Loucy (cell line): ENCODE results near the gene GORASP1.

Source experiments
- CTCF ChIP-seq: fragments of 200-600 bp; sonication (generic); conservative IDR thresholded peaks from 2 replicates; pipeline ENCODE4 v1.5.1; 2014; ENCODE audit warnings: mild to moderate bottlenecking, antibody characterized with exemption, low read length
- EZH2phosphoT487 ChIP-seq: fragments of 200-600 bp; IDR thresholded peaks from 2 replicates; pipeline ENCODE4 v1.6.1; 2018; ENCODE audit warnings: antibody characterized with exemption, mild to moderate bottlenecking, moderate library complexity, borderline replicate concordance

- no peak for TF ChIP-seq CTCF
- TF ChIP-seq EZH2phosphoT487 = no peak
Measured at GRCh38 chr3:39136533-39137434, 29.4 kb upstream of the GORASP1 start.
